RWPE2 (cell line): ENCODE measurements around the gene TUBB8.

ENCODE experiments used
- ATAC-seq: fragments of 200-7000 bp; cut with Tn5 transposase; 3 replicates; pipeline ENCODE4 v1.9.1; 2021; ENCODE audit warnings: low read depth
- DNase-seq: peaks from one replicate; pipeline ENCODE4 v3.0.0-alpha.2; 2020; ENCODE audit warnings: low spot score
- H3K27ac ChIP-seq: fragments of 450-650 bp; 2 replicates; pipeline ENCODE4 v1.5.1; 2017; ENCODE audit warnings: mild to moderate bottlenecking; ENCODE audit not compliant: poor library complexity, severe bottlenecking
- H3K27me3 ChIP-seq: fragments of 250-450 bp; sonication (Bioruptor Pico); 2 replicates; pipeline ENCODE4 v1.5.1; 2021; ENCODE audit warnings: mild to moderate bottlenecking, moderate library complexity; ENCODE audit not compliant: insufficient read depth, poor library complexity, severe bottlenecking
- H3K36me3 ChIP-seq: fragments of 250-450 bp; sonication (Bioruptor Pico); 2 replicates; pipeline ENCODE4 v1.5.1; 2020; ENCODE audit warnings: low read depth, mild to moderate bottlenecking, moderate library complexity
- H3K4me1 ChIP-seq: fragments of 250-450 bp; sonication (Bioruptor Pico); 2 replicates; pipeline ENCODE4 v1.5.1; 2021; ENCODE audit warnings: mild to moderate bottlenecking, moderate library complexity; ENCODE audit not compliant: insufficient read depth, poor library complexity, severe bottlenecking
- H3K4me3 ChIP-seq: fragments of 250-450 bp; sonication (Bioruptor Pico); 2 replicates; pipeline ENCODE4 v1.5.1; 2021; ENCODE audit warnings: mild to moderate bottlenecking, moderate library complexity; ENCODE audit not compliant: severe bottlenecking
- H3K9me3 ChIP-seq: fragments of 250-450 bp; sonication (Bioruptor Pico); 2 replicates; pipeline ENCODE4 v1.5.1; 2021; ENCODE audit warnings: mild to moderate bottlenecking, moderate library complexity; ENCODE audit not compliant: severe bottlenecking
- TF ChIP-seq, protein P1 (sequence below): fragments of 450-650 bp; IDR thresholded peaks from one replicate; pipeline ENCODE4 v1.5.1; 2017; ENCODE audit warnings: mild to moderate bottlenecking, moderate library complexity; ENCODE audit not compliant: poor library complexity, severe bottlenecking

The TUBB8 gene

DNA sequence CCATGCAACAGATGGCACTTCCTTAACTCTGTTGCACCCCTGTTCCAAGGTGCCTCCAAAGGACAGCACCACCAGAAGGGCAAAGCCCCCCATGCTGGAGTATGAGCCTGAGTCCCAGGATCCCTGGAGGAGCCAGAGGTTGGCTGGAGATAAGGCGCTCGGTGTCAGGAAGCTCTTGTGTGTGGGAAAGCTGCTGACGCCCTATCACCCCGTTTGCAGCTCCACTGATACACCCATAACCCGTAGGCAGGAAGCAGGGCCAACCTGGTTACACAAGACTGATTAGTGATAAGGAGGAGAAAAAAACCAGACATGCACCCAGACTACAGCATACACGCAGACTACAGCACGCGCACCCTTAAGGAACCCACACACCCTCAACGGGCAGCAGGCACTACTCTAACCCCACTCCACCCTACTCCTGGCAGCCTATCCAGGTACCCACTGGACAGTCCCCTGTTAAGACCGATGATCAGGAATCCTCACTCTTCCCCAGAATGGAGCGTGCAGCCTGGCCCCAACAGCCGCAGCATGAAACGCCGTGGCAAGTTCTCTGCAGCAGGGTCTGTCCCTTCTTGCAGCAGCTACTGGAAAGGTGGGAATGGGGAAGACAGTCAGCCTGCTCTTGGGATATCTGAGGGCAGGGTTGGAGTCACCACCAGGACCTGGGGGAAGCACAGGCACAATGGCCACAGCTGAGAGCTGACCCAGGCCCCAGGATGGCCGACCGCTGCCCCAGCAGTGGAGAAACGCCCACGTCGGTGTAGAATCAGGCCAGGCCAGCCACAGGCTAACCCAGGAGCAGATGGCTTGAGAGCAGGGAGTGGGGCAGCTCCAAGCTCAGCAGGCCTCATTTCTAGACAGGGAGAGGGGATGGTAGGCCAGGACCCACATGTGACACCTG, 38.3 kb upstream of the TUBB8 start:
- TF ChIP-seq, protein P1, sequence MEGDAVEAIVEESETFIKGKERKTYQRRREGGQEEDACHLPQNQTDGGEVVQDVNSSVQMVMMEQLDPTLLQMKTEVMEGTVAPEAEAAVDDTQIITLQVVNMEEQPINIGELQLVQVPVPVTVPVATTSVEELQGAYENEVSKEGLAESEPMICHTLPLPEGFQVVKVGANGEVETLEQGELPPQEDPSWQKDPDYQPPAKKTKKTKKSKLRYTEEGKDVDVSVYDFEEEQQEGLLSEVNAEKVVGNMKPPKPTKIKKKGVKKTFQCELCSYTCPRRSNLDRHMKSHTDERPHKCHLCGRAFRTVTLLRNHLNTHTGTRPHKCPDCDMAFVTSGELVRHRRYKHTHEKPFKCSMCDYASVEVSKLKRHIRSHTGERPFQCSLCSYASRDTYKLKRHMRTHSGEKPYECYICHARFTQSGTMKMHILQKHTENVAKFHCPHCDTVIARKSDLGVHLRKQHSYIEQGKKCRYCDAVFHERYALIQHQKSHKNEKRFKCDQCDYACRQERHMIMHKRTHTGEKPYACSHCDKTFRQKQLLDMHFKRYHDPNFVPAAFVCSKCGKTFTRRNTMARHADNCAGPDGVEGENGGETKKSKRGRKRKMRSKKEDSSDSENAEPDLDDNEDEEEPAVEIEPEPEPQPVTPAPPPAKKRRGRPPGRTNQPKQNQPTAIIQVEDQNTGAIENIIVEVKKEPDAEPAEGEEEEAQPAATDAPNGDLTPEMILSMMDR: no peak

DNA sequence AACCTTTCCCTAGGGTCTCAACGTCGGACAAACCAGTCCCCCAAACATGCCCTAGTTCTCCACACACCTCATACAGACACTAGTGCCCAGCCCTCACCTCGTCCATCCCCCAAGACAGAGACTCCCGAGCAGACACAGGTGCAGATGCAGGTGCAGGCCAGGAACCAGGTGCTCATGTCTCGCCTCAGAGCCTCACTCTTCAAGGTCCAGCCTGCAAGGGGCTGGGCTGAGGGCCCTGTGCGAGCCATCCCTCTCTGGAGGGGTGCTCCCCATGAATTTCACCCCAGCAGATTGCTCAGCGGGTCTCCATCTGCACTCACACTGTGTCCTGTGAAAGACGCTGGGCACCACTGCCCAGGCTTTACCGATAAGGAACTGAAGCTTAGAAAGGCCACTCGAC, 36.9 kb upstream of the TUBB8 start:
- TF ChIP-seq, protein P1: no peak
- no peaks in the 10 kb centered on the region for H3K9me3 ChIP-seq
- no peak overlapping the region for H3K4me3 ChIP-seq
- H3K36me3 ChIP-seq: no peaks in the 10 kb centered on the region
- no peaks in the 10 kb centered on the region for H3K27me3 ChIP-seq
- no peak for ATAC-seq
- no peak overlapping the region for H3K27ac ChIP-seq
- no peaks in the 10 kb centered on the region for H3K4me1 ChIP-seq
- DNase-seq: no peak

More for the DNA sequence above, 38.3 kb upstream of the TUBB8 start:
- Histone ChIP-seq H3K36me3 (no peaks in the 10 kb centered on the region), H3K27me3 (no peaks in the 10 kb centered on the region), H3K9me3 (no peaks in the 10 kb centered on the region), H3K4me3 (no peak overlapping the region), H3K27ac (no peak overlapping the region), H3K4me1 (peaks cover 2% of the 10 kb centered on the region)
- DNase-seq (no peak), ATAC-seq (no peak)

DNA sequence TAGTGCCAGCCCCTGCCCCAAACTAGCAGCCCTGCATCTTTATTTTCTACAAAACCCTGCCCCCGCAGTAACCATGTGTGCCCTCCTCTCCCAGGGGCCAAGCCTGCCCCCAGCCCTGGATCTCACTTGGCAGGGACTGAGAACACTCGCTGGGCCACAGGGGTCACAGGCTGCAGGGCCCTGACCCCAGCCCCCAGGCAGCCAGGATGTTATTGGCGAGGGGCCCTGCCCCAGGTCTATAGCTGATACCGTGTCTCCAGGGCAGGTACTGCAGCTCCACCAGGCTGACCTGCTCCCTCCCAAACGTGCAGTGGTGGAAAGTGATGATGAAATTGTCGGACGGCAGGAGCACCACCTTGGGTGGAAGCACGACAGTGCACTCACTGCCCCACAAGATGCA, 35.9 kb upstream of the TUBB8 start:
- DNase-seq (no peak), ATAC-seq (no peak)
- Histone ChIP-seq H3K27me3 (no peaks in the 10 kb centered on the region), H3K27ac (no peak overlapping the region), H3K4me1 (no peaks in the 10 kb centered on the region), H3K9me3 (no peaks in the 10 kb centered on the region), H3K4me3 (no peak overlapping the region), H3K36me3 (no peaks in the 10 kb centered on the region)
- TF ChIP-seq, protein P1: no peak

DNA sequence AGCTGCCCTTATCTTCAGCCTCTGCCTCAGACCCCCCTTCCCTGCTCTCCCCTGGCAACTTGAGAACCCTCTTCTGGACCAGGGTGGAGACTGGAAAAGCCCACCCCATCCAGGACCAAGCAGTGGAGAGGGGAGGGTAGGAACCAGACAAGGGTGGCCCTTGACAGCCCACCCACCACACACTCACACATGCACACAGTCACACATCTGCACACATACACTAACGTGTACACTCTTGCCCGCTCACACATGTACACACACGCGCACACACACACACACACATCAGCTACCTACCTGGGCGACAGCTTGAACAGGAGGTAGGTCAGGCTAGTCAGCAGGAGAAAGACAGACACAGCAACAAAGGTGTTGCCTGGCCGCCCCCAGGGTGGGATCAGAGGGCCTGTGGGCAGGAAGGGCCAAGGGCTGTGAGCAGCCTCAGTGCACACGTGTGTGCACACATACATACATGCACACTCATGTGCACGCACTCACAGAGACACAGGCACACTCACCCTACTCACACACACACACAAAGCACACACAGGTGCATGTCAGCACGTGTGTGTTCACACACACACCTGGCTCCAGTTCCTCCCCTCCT, 34.9 kb upstream of the TUBB8 start:
- Histone ChIP-seq H3K9me3 (no peaks in the 10 kb centered on the region), H3K36me3 (no peaks in the 10 kb centered on the region), H3K27ac (no peak overlapping the region), H3K4me1 (no peaks in the 10 kb centered on the region), H3K27me3 (no peaks in the 10 kb centered on the region), H3K4me3 (no peak overlapping the region)
- DNase-seq: no peak
- ATAC-seq: no peak
- TF ChIP-seq, protein P1: no peak
